Globus pallidus (tissue), 1 donor: Measurements from ENCODE around the gene SPINDOC.
"Not testable (repeated sequence)": the region's sequence is repeated elsewhere in the genome, so short reads cannot be mapped to it uniquely, and the experiment has no call there.

Source experiments
- DNase-seq: peaks from one replicate; pipeline ENCODE4 v3.0.0-alpha.2; 2015; ENCODE audit warnings: low spot score

Gene SPINDOC

DNA sequence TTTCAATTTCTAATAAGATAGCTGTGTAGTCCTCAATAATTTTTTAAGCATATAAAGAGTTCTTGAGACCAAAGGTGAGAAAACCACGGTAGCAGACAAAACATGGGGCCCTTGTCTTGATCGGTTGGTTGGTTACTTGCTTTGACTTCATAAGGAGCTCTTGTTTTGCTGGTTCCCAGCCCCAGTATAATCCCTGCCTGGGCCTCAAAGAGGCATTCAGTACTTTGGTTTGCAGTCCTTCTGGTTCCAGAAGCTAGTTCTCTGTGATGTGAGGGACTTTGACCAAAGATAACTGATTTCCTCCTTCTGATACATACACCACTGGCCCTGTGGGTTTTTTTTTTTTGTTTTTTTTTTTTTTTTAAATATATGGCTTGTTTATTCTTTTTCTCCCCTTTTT, 42.7 kb downstream of the SPINDOC start:
- no peak for DNase-seq

DNA sequence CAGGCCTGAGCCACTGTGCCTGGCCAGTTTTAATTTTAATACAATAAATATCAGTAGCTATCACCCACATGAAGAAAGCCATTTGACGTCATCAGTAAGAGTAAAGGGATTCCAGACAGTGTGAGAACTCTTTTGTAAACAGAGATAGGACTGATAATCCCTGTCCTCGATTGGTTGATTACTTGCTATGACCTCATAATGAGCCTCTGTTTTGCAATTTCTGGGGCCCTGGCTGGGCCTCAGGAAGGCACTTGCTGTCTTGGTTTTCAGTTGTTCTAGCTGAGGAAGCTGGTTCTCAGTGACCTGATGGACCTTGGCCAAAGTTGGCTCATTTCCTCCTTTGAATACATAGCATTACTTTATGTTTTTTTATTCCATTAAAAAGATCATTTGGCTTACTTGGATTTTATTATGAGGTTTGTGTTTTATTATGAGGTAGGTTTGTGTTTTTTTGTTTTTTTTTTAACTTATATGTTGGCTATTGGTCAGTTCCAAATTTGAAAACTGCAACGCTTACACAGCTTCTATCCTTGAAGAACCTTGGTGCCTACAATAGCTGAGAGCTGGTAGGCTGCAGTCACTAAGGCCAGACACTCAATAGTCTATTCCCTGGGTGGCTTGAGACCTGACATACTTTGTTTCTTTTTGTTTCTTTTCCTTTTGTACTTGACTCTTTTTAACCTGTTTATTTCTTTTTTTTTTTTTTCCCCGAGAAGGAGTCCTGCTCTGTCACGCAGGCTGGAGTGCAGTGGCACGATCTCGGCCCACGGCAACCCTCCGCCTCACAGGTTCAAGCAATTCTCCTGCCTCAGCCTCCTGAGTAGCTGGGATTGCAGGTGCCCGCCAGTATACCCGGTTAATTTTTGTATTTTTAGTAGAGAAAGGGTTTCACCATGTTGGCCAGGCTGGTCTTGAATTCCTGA, 45.6 kb downstream of the SPINDOC start:
- no peak for DNase-seq

DNA sequence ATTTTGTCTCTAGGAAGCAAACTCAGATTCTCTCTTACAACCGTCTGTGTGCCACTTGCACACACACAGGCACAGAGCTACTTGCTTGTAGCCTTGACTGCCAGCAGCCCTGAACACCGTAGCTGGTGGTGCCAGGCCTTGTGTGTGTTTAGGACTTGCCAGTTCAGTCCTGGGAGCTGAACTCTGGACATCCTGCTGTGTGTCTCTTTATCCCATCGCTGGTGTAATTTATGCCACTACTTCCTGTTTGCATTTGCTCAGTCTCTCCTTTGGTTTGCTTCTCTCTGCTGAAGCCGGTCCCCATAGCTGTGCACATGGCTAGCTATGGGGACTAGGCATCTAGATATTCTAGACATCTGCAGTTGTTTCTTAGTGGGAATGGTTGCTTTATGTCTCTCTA, 49.7 kb downstream of the SPINDOC start:
- DNase-seq, result no peak

DNA sequence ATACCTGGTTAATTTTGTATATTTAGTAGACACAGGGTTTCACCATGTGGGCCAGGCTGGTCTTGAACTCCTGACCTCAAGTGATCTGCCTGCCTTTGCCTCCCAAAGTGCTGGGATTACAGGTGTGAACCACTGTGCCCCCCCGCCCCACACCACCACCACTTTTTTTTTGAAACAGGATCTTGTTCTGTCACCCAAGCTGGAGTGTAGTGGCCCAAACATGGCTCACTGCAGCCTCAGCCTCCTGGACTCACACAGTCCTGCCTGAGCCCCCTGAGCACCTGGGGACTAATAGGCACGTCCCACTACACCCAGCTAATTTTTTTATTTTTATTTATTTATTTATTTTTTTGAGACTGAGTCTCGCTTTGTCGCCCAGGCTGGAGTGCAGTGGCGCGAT, 50.4 kb downstream of the SPINDOC start:
- not testable (repeated sequence) for DNase-seq

DNA sequence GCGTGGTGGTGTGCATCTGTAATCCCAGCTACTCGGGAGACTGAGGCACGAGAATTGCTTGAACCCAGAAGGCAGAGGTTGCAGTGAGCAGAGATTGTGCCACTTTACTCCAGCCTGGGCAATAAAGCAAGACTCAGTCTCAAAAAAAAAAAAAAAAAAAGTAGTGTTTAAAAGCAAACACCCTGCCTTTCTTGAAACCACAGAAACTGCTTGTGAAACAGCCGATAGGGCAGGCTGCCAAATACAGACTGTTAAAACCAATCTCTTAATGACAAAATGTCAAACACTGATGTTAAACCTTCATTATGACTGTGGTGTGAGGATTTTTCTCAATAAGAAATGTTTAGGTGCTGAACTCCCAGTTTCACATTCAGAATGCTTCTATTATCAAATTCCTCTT, 53.0 kb downstream of the SPINDOC start:
- DNase-seq, result no peak

DNA sequence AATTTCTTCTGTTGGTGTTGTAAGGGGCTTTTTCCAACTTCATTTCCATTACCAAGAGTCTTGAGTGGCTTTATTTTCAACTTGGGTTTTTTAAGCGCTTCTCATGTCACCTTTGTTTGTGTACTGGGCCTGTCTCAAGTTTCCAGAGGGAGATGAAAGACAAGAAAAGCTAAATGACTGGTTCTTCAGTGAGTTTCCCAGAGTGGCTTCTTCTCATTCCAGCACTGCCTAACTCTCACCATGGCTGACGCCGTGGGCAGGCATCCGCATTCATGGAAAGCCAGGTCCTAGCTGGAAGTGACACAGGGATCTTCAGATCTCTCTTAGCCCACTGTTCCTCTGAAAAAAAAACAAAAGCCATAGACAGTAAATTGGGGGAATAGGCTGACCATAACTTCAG, 54.3 kb downstream of the SPINDOC start:
- DNase-seq, result no peak

DNA sequence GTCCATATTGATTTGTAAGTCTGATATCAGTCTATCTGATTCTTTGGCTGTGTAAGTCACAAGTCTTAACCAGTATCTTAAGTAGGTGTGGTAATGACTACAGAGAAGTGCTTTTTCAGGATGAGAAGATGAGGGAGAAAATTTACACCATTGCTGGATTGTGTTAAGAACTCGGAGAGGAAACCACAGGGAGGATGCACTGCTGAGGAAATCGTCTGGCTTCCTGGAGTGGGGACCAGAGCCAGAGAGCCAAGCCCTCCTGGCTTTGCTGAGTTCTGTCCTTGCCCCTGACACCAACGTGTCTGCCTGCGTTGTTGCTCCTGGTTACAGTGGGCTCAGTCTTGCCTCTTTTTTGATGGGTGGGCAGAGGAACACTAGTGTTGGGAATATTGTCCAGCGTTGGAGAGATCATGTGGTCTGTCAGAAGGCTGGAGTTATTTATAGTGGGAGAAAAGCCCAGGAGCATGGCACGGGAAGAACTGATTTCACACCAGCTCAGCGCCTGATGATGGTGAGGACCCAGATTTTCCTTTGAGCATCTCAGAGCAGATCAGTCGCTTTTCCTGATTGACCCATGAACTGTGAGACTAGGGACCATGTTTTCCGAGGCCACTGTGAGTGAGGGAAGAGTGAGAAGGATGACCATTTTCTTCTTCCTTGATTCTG, 55.3 kb downstream of the SPINDOC start:
- no peak for DNase-seq

DNA sequence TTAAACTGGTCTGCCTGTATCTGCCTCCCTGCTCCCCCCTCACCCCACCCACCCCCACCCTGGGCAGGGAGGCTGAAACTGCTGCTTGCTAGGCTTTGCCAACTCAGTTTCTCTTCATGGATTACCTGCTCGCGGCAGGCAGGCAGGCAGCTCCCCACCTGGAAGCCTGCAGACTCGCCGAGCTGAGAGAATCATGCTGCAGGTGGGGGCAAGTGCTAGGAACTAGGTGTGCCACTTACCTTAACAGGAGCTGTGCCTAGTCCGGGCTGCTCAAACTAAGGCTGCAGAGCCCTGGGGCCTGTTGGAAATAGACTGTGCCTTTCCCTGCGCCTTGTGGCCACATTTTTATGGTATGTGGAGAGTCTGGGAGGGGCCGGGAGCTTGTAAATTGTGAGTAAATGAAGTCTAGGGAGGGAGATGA, 55.9 kb downstream of the SPINDOC start:
- DNase-seq, result no peak

DNA sequence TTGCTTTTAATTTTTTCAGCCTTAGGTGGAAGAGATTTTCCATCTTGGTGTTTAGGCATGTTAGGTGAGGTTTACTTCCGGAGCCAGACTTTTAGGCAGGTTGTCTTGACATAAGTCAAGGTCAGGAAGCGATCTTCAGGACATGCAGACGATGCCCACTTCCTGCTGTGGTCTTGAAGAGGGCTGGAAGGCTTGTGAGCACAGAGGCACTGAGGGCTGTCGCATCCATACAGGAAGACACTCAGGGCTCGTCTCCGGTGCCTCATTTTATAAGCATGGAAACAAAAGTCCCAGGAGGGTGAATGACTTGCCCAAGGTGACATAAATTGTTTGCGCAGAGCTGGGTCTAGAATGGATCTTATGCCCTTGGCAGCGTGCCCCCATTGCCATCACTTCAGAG, 56.4 kb downstream of the SPINDOC start:
- DNase-seq, result no peak

DNA sequence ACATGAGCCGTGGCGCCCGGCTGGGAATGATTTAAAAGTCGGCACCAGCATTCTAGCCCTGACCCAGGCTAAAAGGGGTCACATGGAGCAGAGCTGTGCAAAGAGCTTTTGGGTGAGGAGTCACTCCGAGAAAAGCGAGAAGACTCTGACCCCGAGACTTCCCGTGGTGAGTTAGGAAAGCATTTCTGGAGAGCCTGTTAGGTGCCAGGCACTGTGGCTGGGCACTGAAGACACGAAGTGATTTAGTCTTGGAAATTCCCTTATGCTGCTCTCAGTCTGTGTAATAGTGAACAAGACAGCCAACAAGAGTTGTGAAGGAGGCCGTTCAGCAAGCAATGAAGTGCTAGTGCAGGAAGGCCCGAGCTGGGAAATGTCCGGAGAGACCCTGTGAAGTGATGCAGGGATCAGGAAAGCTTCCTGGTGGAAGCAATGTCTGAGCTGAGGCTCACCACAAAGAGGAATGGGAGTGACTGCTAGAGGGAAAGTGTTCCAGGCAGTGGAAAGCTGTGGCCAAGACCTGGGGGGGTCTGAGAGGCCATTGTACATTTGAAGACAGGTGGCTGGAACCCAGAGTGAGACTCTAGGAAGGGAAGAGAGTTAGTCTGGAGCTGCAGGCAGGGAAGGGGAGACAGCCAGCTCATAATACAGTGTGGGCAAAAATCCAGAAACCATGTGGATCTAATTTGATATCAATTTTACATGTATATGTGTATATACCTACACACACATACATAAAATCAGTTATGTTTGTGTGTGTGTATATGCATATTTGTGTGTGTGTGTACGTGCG, 57.3 kb downstream of the SPINDOC start:
- no peak for DNase-seq

DNA sequence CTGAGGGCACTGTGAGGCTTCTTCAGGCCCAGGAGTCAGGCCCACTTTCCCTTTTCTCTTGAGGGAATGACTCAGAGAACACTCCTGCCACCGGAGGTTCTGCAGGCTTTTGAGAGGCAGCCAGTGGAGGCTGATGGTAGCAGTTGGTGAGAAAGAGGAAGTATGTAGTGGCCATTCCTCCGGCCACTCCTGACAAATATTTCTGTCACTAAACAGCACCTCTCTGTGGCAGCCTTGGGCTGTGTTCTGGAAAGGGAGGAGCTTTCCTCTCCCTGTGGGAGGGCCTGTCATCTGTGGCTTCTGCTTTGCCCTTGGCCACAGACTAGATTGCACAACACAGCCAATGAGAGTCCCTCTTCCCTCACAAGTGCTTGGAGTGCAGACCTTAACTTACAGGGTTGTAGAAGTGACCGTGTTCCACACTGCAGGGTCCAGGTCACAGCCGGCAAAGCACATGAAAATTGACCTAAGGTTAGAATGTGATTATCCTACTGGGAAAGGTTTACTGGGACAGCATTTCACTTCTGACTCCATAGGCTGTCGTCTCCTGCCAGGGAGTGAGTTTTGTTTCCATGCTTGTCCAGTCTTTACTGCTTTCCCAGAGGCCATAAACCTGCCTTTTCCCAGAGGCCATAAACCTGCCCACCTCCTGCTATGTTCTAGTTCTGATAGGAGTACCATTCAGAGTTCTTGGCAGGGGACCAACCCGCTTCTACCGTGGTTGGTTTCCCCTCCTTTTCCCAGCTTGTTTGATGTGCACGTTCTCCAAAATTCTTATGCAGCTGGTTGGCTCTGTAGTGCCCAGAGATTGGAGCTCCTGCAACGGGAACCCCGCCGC, 58.9 kb downstream of the SPINDOC start:
- DNase-seq, result peak; percentile 92

DNA sequence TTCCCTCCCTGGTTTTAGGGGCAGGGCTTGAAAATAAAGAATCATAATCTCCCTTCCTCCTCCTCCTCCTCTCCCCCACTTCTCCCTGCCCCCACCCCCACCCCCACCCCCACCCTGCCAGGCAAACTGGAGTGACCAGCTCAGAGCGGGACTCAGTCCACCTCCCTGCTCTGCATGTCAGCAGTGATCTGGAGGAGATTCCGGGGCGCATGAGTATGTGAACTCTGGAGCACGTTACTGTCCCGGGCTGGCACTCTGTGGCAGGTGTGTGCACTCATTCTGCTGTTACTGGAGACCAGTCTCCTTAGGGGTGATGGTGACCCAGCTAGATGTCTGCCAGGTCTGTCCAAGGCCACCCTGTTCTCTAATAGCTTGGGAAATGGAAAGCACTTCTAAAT, 59.5 kb downstream of the SPINDOC start:
- DNase-seq, result no peak

DNA sequence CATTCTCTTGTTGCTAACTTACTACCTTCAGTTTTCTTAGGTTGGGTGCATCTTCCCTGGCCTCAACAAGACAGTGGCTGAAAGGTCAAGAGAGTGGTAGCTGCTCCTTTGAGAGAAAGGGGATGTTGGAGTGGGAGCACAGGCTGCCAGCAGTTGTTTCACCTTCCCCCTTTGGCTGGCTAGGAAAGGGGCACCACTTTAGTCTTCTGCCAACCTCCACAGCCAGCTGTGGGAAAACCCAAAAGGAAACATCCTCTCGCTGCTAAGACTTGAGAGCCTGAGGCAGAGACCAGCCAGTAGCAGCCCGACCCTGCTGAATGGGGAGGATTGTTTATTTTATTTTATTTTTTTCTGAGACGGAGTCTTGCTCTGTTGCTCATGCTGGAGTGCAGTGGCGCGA, 60.1 kb downstream of the SPINDOC start:
- DNase-seq, result no peak

DNA sequence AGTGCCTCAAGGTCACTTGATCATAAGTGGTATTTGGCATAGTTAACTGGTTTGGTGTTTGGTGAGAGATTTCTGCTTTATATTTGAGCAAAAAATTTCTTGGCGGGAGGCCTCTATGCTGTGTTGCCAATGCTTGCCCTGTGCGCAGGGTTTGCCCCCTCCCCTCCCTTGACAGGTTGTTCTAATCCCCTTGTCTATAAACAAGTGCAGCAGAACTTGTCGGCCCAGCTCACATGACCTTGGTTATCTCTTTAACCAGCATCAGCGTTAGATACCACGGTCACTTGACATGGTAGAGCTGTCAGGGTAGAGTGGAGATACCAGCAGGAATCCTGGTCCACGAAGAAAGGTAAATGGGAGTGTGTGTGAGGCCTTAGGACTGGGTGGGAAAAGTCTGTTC, 61.3 kb downstream of the SPINDOC start:
- DNase-seq, result no peak

DNA sequence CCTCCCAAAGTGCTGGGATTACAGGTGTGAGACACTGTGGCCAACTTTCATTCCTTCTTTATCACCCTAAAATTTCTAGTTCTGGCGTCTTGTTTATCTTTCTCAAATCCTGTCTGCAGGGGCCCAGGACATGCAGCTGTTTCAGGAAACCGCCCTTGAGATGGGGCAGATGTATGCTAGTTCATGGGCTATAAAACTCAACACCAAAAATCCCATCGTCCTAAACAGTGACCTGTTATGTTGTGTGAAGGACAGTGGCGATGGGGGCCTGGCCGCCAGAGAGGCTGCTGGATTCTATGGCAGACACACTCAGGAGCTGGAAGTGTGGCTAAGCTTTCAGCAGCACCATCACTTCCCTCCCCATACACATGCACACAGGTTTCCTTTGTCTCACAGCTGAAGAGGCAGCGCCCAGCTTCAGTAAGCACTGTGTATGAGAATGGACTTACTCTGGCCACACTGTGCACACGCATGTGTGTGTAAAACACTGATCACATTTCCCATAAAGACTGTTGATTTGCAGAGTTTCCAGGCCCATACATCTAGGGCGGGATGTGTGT, 62.3 kb downstream of the SPINDOC start:
- DNase-seq, result no peak

DNA sequence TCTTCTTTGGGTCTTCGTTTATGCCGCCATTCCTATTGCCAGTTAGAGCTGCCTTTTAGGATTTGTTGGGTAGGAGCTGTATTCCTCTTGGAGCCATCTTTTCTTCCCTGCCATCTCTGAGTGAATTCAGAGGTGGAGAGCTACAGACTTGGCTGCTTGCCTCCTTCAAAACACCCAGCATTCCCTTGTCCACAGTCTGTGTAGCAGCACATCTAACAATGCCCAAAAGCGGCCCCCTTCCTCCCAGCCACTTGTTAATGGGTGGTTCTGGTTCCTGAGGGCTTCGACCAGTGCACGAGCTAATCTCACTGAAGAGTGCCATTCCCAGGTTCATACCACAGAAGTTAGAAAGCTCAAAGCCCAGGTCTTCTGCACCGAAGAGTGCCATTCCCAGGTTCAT, 63.4 kb downstream of the SPINDOC start:
- no peak for DNase-seq
